ENCODE data around the gene L3MBTL4. TPM values are rescaled to one million over a fixed set of nuclear protein-coding genes. Genes with fewer than 3 reads are reported as not detected.

Gene L3MBTL4
- total RNA-seq, 2 experiments from 2014 or later = 0.19 to 0.47 TPM

DNA sequence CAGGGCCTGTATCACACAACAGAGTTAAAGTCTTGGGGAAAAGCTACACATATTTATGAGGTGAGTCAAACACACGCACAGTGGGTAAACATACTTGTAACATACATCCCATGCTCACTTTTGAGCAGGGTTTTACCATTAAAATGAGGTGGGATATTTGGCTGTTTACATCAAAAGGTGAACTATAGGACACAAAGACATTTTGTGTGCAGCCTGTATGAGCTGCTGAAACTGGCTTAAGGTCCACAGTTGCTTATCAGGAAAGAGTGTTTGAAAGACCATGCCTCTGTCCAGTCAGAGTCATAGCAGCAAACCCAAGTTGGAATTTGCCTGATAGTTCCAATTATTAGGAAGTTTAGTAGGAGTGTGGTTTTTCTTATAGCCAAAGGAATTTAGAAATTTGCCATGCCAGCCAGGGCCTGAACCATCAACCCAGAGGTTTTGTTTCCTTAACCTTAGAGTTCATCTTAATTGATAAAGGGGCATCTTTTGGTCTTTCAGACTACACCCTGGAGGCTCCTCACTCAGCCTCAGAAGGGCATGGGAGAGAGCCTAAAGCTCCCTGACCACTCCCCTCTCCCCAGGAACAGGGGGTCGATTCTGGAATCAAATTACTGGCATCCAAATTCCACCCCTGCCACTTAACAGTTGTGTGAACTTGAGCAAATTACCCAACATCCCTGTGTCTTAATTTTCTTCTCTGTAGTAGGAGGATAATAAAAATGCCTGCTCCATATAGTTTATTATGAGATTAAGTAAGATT is 29.9 kb upstream of the L3MBTL4 start:
- H3K4me1 ChIP-seq (ENCODE audit: insufficient read depth, low read length) = no peaks in the 10 kb centered on the region
- no peak overlapping the region for H3K27ac Mint-ChIP-seq
- CTCF ChIA-PET = interaction anchor here (0.7 kb wide), 2 partner anchors 18 to 216 kb away, joined by 3 to 4 read pairs; no protein-coding TSS in a partner anchor

DNA sequence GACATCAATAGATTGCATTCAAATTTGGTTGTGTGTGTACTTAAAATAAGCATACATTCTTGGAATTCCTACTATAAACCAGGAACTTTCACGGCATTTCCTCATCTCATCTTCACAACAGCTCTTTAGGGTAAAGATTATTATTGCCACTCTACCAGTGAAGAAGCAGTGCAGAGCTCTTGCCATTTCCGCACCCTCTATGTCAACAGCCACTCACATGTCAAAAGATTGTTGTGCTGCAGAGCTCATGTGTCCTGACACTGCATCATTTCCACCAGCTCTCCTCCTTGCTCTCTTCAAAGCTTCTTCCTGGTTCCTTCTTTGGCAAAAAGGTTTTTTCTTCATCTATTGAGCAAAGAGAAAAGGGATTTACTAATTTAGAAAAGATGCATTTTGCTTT is 26.5 kb upstream of the L3MBTL4 start:
- no peak for DNase-seq
- ChIA-PET CTCF (no interaction called here), POLR2A (no interaction called here)
- H3K4me3 Mint-ChIP-seq = no peak overlapping the region
- Histone ChIP-seq H3K4me3 (ENCODE audit: low read length) (no peak overlapping the region), H3K27ac (ENCODE audit: low read depth in 1 of 2, low read length in 2 of 2) (no peak overlapping the region), H3K27me3 (ENCODE audit: control insufficient read depth in 1 of 2, insufficient read depth in 2 of 2, low read length in 2 of 2) (no peaks in the 10 kb centered on the region), H3K36me3 (ENCODE audit: insufficient read depth, low read length) (no peaks in the 10 kb centered on the region), H3K9me3 (ENCODE audit: control insufficient read depth in 1 of 2, insufficient read depth in 1 of 2, low read length in 2 of 2) (peaks cover 0 to 5% of the 10 kb centered on the region in 2 experiments), H3K4me1 (ENCODE audit: insufficient read depth, low read length) (no peaks in the 10 kb centered on the region)
- H3K27me3 Mint-ChIP-seq = peaks cover 3% of the 10 kb centered on the region
- H3K9me3 Mint-ChIP-seq = no peaks in the 10 kb centered on the region
- H3K36me3 Mint-ChIP-seq (ENCODE audit: low read depth) = no peaks in the 10 kb centered on the region
- intact Hi-C loops (cut with DNase I, micrococcal nuclease) = no loop called here
- TF ChIP-seq CTCF (IDR thresholded peaks at IDR 0.05) = no peak
- no peak overlapping the region for H3K27ac Mint-ChIP-seq
- ATAC-seq (ENCODE audit: poor library complexity) = no peak
- H3K4me1 Mint-ChIP-seq (ENCODE audit: low read depth) = no peaks in the 10 kb centered on the region

More for the DNA sequence above, 29.9 kb upstream of the L3MBTL4 start:
- TF ChIP-seq CTCF (IDR thresholded peaks at IDR 0.05) = no peak
- intact Hi-C loops (cut with DNase I, micrococcal nuclease) = no loop called here
- Mint-ChIP-seq H3K4me1 (ENCODE audit: low read depth) (no peaks in the 10 kb centered on the region), H3K36me3 (ENCODE audit: low read depth) (no peaks in the 10 kb centered on the region), H3K4me3 (no peak overlapping the region), H3K27me3 (peaks cover 3% of the 10 kb centered on the region), H3K9me3 (no peaks in the 10 kb centered on the region)
- no peak for DNase-seq
- H3K27me3 ChIP-seq (ENCODE audit: control insufficient read depth in 1 of 2, insufficient read depth in 2 of 2, low read length in 2 of 2) = no peaks in the 10 kb centered on the region
- peaks cover 0 to 14% of the 10 kb centered on the region in 2 experiments for H3K9me3 ChIP-seq (ENCODE audit: control insufficient read depth in 1 of 2, insufficient read depth in 1 of 2, low read length in 2 of 2)
- ATAC-seq (ENCODE audit: poor library complexity) = no peak
- no peaks in the 10 kb centered on the region for H3K36me3 ChIP-seq (ENCODE audit: insufficient read depth, low read length)
- POLR2A ChIA-PET = no interaction called here
- no peak overlapping the region for H3K4me3 ChIP-seq (ENCODE audit: low read length)
- no peak overlapping the region for H3K27ac ChIP-seq (ENCODE audit: low read depth in 1 of 2, low read length in 2 of 2)

DNA sequence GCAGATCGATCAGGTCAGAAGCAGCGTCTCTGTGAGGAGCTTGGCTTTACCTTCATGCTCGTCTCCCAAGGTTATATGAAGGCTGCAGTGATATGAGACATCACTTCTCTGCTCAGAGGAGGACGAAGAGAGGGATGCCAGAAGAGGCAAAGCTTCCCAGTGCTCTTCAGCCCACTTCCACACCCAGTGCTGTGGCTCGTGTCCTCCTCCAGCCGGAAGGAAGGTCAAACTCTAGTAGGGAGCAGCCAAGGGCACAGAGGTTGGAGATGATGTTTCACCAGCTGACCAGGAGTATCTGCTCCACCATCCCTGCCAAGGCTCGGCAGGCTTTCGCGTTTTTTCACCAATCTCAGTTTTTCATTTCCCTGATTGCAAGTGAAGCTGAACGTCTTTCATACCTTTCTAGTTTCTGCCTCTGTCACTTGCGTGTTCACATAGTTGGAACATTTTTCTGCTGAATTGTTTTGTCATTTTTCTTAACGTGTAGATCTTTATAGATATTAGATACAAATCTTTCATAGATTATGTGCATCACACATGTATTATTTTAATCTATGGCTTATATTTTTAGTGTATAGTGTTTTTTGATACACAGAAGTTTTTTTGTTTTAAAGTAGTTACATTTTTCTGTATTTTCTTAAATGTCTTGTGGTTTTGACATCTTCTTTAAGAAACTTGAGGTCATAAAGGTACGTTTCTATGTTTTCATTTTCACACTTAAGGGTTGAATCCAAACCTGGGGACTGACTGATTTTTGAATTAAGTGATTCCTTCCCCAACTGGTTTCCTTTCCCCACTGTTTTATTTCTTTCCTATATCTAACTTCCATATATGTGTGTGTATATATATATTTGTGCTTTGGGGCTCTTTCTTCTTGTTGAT is 23.5 kb upstream of the L3MBTL4 start:
- ChIA-PET CTCF (no interaction called here), POLR2A (no interaction called here)
- intact Hi-C loops (cut with DNase I, micrococcal nuclease) = no loop called here
- no peaks in the 10 kb centered on the region for H3K36me3 ChIP-seq (ENCODE audit: insufficient read depth, low read length)
- DNase-seq (no peak), ATAC-seq (ENCODE audit: poor library complexity) (no peak)
- peaks cover 3% of the 10 kb centered on the region for H3K27me3 Mint-ChIP-seq
- H3K27me3 ChIP-seq (ENCODE audit: control insufficient read depth in 1 of 2, insufficient read depth in 2 of 2, low read length in 2 of 2) = no peaks in the 10 kb centered on the region
- H3K4me1 Mint-ChIP-seq (ENCODE audit: low read depth) = no peaks in the 10 kb centered on the region
- no peak overlapping the region for H3K27ac ChIP-seq (ENCODE audit: low read depth in 1 of 2, low read length in 2 of 2)
- no peak overlapping the region for H3K27ac Mint-ChIP-seq
- H3K4me3 ChIP-seq (ENCODE audit: low read length) = no peak overlapping the region
- H3K9me3 Mint-ChIP-seq = no peaks in the 10 kb centered on the region
- peaks cover 0 to 1% of the 10 kb centered on the region in 2 experiments for H3K9me3 ChIP-seq (ENCODE audit: control insufficient read depth in 1 of 2, insufficient read depth in 1 of 2, low read length in 2 of 2)
- no peak for TF ChIP-seq CTCF (IDR thresholded peaks at IDR 0.05)
- no peaks in the 10 kb centered on the region for H3K36me3 Mint-ChIP-seq (ENCODE audit: low read depth)
- no peak overlapping the region for H3K4me3 Mint-ChIP-seq
- H3K4me1 ChIP-seq (ENCODE audit: insufficient read depth, low read length) = no peaks in the 10 kb centered on the region
